SKM-1 (cell line): ENCODE measurements around the gene ZNF439.
"Not testable (repeated sequence)": the region's sequence is repeated elsewhere in the genome, so short reads cannot be mapped to it uniquely, and the experiment has no call there.

ENCODE experiments used
- DNase-seq: peaks from one replicate; lab custom pipeline; 2025; ENCODE audit not compliant: unreplicated experiment; lab: John Stamatoyannopoulos, UW

Gene ZNF439

GRCh38 chr19:11848594-11849469 lies at the start of gene ZNF439:
Gene ZNF439 (plus strand): TSS chr19:11848726. CDS start chr19:11848868, 142 bp downstream.
- DNase-seq, result no peak

GRCh38 chr19:11806354-11807098 lies 42.0 kb upstream of the ZNF439 start:
- DNase-seq, result no peak

- no peak for DNase-seq
Measured at GRCh38 chr19:11807099-11807380, 41.5 kb upstream of the ZNF439 start.

- no peak for DNase-seq
Measured at GRCh38 chr19:11813703-11814028, 34.9 kb upstream of the ZNF439 start.

- DNase-seq, result peak; percentile 86
Measured at GRCh38 chr19:11814029-11814699, 34.4 kb upstream of the ZNF439 start, which contains the start of gene ZNF440. Gene ZNF440 (plus strand): TSS chr19:11814273. CDS start chr19:11814448, 175 bp downstream.

GRCh38 chr19:11814700-11815035 lies 33.9 kb upstream of the ZNF439 start:
- no peak for DNase-seq

GRCh38 chr19:11821474-11822109 lies 26.9 kb upstream of the ZNF439 start:
- no peak for DNase-seq

GRCh38 chr19:11828957-11829876 lies 19.3 kb upstream of the ZNF439 start:
- not testable (repeated sequence) for DNase-seq

- DNase-seq, result no peak
Measured at GRCh38 chr19:11832253-11832912, 16.1 kb upstream of the ZNF439 start.

GRCh38 chr19:11833541-11833940 lies 15.0 kb upstream of the ZNF439 start:
- DNase-seq, result no peak

- DNase-seq, result not testable (repeated sequence)
Measured at GRCh38 chr19:11835626-11836066, 12.9 kb upstream of the ZNF439 start.

- DNase-seq, result no peak
Measured at GRCh38 chr19:11843722-11844121, 4.8 kb upstream of the ZNF439 start.

GRCh38 chr19:11847615-11848014 lies 911 bp upstream of the ZNF439 start:
- not testable (repeated sequence) for DNase-seq

- no peak for DNase-seq
Measured at GRCh38 chr19:11848200-11848593, 329 bp upstream of the ZNF439 start.

- not testable (repeated sequence) for DNase-seq
Measured at GRCh38 chr19:11850289-11850688, 1.8 kb downstream of the ZNF439 start.

- no peak for DNase-seq
Measured at GRCh38 chr19:11853358-11853757, 4.8 kb downstream of the ZNF439 start.

- DNase-seq, result no peak
Measured at GRCh38 chr19:11856596-11857250, 8.2 kb downstream of the ZNF439 start.

- DNase-seq, result no peak
Measured at GRCh38 chr19:11860721-11861120, 12.2 kb downstream of the ZNF439 start.

- DNase-seq, result no peak
Measured at GRCh38 chr19:11861301-11861700, 12.8 kb downstream of the ZNF439 start.
